ENCODE measurements around the gene ANKRD29.

Gene ANKRD29

GRCh38 chr18:23703057-23703986, 40.6 kb upstream of the ANKRD29 start:
- H3K23ac ChIP-seq (ENCODE audit: low read depth, low read length, poor library complexity): no peak overlapping the region
- no peak overlapping the region for H2AFZ ChIP-seq (ENCODE audit: low read length)
- H3K36me3 ChIP-seq (replicated peaks in 1 of 2; ENCODE audit: control insufficient read depth in 2 of 2, insufficient read depth in 2 of 2, low read length in 2 of 2): no peaks in the 10 kb centered on the region
- H2BK5ac ChIP-seq (ENCODE audit: low read length): no peak overlapping the region
- H2AK5ac ChIP-seq (ENCODE audit: low read depth, low read length): no peak overlapping the region
- no peak overlapping the region for H3K4ac ChIP-seq (ENCODE audit: low read length)
- H3K27ac ChIP-seq (replicated peaks; ENCODE audit: low read length): no peak overlapping the region
- no peak overlapping the region for H3K18ac ChIP-seq (ENCODE audit: low read length)
- H2BK120ac ChIP-seq (ENCODE audit: low read depth, low read length): no peak overlapping the region
- H3K4me1 ChIP-seq (ENCODE audit: control insufficient read depth in 2 of 2, insufficient read depth in 1 of 2, low read depth in 1 of 2, low read length in 2 of 2): no peaks in the 10 kb centered on the region
- no peak overlapping the region for H3K9ac ChIP-seq (ENCODE audit: low read depth, low read length, poor library complexity)
- H2BK15ac ChIP-seq (ENCODE audit: low read length): no peak overlapping the region
- H2BK12ac ChIP-seq (ENCODE audit: low read length): no peak overlapping the region
- no peaks in the 10 kb centered on the region for H3K79me1 ChIP-seq (ENCODE audit: low read depth, low read length)
- no peak overlapping the region for H3K14ac ChIP-seq (ENCODE audit: low read length)
- DNase-seq (ENCODE audit: low spot score): no peak
- H4K91ac ChIP-seq (ENCODE audit: low read depth, low read length, poor library complexity): no peak overlapping the region
- no CpG with 5 or more reads among the region's 6 CpGs for WGBS, 2 donors (ENCODE audit: extremely low coverage in 2 of 2, insufficient read length in 2 of 2, insufficient replicate concordance in 1 of 2)
- H3K27me3 ChIP-seq (ENCODE audit: control insufficient read depth in 3 of 3, insufficient read depth in 3 of 3, low read depth in 1 of 3, low read length in 3 of 3): peaks cover 0 to 2% (median 0%) of the 10 kb centered on the region in 3 experiments
- no peaks in the 10 kb centered on the region for H3K9me3 ChIP-seq (replicated peaks in 1 of 2; ENCODE audit: control insufficient read depth in 2 of 2, insufficient read depth in 1 of 2, low read depth in 1 of 2, low read length in 2 of 2)
- no peak overlapping the region for H3K4me3 ChIP-seq (ENCODE audit: low read length in 2 of 2)
- no peak overlapping the region for H3K4me2 ChIP-seq (ENCODE audit: insufficient read depth, low read length, poor library complexity, severe bottlenecking)
- no peak overlapping the region for H4K8ac ChIP-seq (ENCODE audit: low read depth, low read length)

DNA sequence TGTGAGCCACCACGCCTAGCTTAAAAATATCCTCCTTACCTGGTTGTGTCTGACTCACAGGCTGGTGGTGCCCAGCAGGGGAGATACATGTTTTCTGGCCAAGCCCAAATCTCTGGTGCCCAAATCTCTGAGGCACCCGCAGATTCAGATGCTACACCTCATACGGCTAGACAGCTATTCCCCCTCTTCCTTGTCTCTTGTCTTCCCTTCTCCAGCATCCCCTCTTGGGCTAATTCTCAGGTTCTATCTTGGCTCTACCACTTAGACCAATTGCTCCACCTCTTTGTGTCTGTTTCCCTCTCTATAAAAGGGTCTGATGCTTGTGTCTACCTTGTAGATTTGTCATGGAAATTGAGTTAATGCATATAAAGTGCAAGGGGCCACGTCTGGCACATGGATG, 39.9 kb upstream of the ANKRD29 start:
- Histone ChIP-seq H3K9ac (ENCODE audit: low read depth, low read length, poor library complexity) (no peak overlapping the region), H2AK5ac (ENCODE audit: low read depth, low read length) (no peak overlapping the region), H3K4me1 (ENCODE audit: control insufficient read depth in 2 of 2, insufficient read depth in 1 of 2, low read depth in 1 of 2, low read length in 2 of 2) (no peaks in the 10 kb centered on the region), H3K18ac (ENCODE audit: low read length) (no peak overlapping the region), H3K14ac (ENCODE audit: low read length) (no peak overlapping the region), H3K4me3 (ENCODE audit: low read length in 2 of 2) (no peak overlapping the region), H3K4ac (ENCODE audit: low read length) (no peak overlapping the region), H4K91ac (ENCODE audit: low read depth, low read length, poor library complexity) (no peak overlapping the region), H2BK12ac (ENCODE audit: low read length) (no peak overlapping the region), H2AFZ (ENCODE audit: low read length) (no peak overlapping the region), H2BK15ac (ENCODE audit: low read length) (no peak overlapping the region), H3K4me2 (ENCODE audit: insufficient read depth, low read length, poor library complexity, severe bottlenecking) (no peak overlapping the region), H3K27ac (replicated peaks; ENCODE audit: low read length) (no peak overlapping the region), H3K36me3 (replicated peaks in 1 of 2; ENCODE audit: control insufficient read depth in 2 of 2, insufficient read depth in 2 of 2, low read length in 2 of 2) (no peaks in the 10 kb centered on the region), H2BK120ac (ENCODE audit: low read depth, low read length) (no peak overlapping the region), H2BK5ac (ENCODE audit: low read length) (no peak overlapping the region), H4K8ac (ENCODE audit: low read depth, low read length) (no peak overlapping the region), H3K9me3 (replicated peaks in 1 of 2; ENCODE audit: control insufficient read depth in 2 of 2, insufficient read depth in 1 of 2, low read depth in 1 of 2, low read length in 2 of 2) (no peaks in the 10 kb centered on the region), H3K79me1 (ENCODE audit: low read depth, low read length) (no peaks in the 10 kb centered on the region), H3K23ac (ENCODE audit: low read depth, low read length, poor library complexity) (no peak overlapping the region), H3K27me3 (ENCODE audit: control insufficient read depth in 3 of 3, insufficient read depth in 3 of 3, low read depth in 1 of 3, low read length in 3 of 3) (peaks cover 0 to 2% (median 0%) of the 10 kb centered on the region in 3 experiments)
- WGBS, 2 donors (ENCODE audit: extremely low coverage in 2 of 2, insufficient read length in 2 of 2, insufficient replicate concordance in 1 of 2): no CpG with 5 or more reads among the region's 4 CpGs
- no peak for DNase-seq (ENCODE audit: low spot score)

GRCh38 chr18:23701544-23702064, 38.9 kb upstream of the ANKRD29 start:
- Histone ChIP-seq H2BK15ac (ENCODE audit: low read length) (no peak overlapping the region), H4K8ac (ENCODE audit: low read depth, low read length) (no peak overlapping the region), H2BK120ac (ENCODE audit: low read depth, low read length) (no peak overlapping the region), H3K4ac (ENCODE audit: low read length) (no peak overlapping the region), H2BK12ac (ENCODE audit: low read length) (no peak overlapping the region), H4K91ac (ENCODE audit: low read depth, low read length, poor library complexity) (no peak overlapping the region), H3K9ac (ENCODE audit: low read depth, low read length, poor library complexity) (no peak overlapping the region), H3K18ac (ENCODE audit: low read length) (no peak overlapping the region), H3K4me2 (ENCODE audit: insufficient read depth, low read length, poor library complexity, severe bottlenecking) (no peak overlapping the region), H3K9me3 (replicated peaks in 1 of 2; ENCODE audit: control insufficient read depth in 2 of 2, insufficient read depth in 1 of 2, low read depth in 1 of 2, low read length in 2 of 2) (no peaks in the 10 kb centered on the region), H3K14ac (ENCODE audit: low read length) (no peak overlapping the region), H3K27ac (replicated peaks; ENCODE audit: low read length) (no peak overlapping the region), H3K36me3 (replicated peaks in 1 of 2; ENCODE audit: control insufficient read depth in 2 of 2, insufficient read depth in 2 of 2, low read length in 2 of 2) (no peaks in the 10 kb centered on the region), H3K4me3 (ENCODE audit: low read length in 2 of 2) (peak overlapping the region in 1 of 2 donors; percentile 27), H3K23ac (ENCODE audit: low read depth, low read length, poor library complexity) (no peak overlapping the region), H3K27me3 (ENCODE audit: control insufficient read depth in 3 of 3, insufficient read depth in 3 of 3, low read depth in 1 of 3, low read length in 3 of 3) (peaks cover 0 to 7% (median 0%) of the 10 kb centered on the region in 3 experiments), H2BK5ac (ENCODE audit: low read length) (no peak overlapping the region), H3K79me1 (ENCODE audit: low read depth, low read length) (no peaks in the 10 kb centered on the region), H2AFZ (ENCODE audit: low read length) (no peak overlapping the region), H3K4me1 (ENCODE audit: control insufficient read depth in 2 of 2, insufficient read depth in 1 of 2, low read depth in 1 of 2, low read length in 2 of 2) (no peaks in the 10 kb centered on the region), H2AK5ac (ENCODE audit: low read depth, low read length) (no peak overlapping the region)
- DNase-seq (ENCODE audit: low spot score): no peak
- WGBS, 2 donors (ENCODE audit: extremely low coverage in 2 of 2, insufficient read length in 2 of 2, insufficient replicate concordance in 1 of 2): no CpG with 5 or more reads among the region's 8 CpGs

GRCh38 chr18:23701017-23701416, 38.3 kb upstream of the ANKRD29 start:
- Histone ChIP-seq H3K4me1 (ENCODE audit: control insufficient read depth in 2 of 2, insufficient read depth in 1 of 2, low read depth in 1 of 2, low read length in 2 of 2) (no peaks in the 10 kb centered on the region), H2BK5ac (ENCODE audit: low read length) (no peak overlapping the region), H3K27me3 (ENCODE audit: control insufficient read depth in 3 of 3, insufficient read depth in 3 of 3, low read depth in 1 of 3, low read length in 3 of 3) (peaks cover 0 to 7% (median 0%) of the 10 kb centered on the region in 3 experiments), H2BK12ac (ENCODE audit: low read length) (no peak overlapping the region), H4K91ac (ENCODE audit: low read depth, low read length, poor library complexity) (no peak overlapping the region), H3K23ac (ENCODE audit: low read depth, low read length, poor library complexity) (no peak overlapping the region), H3K9me3 (replicated peaks in 1 of 2; ENCODE audit: control insufficient read depth in 2 of 2, insufficient read depth in 1 of 2, low read depth in 1 of 2, low read length in 2 of 2) (no peaks in the 10 kb centered on the region), H2BK120ac (ENCODE audit: low read depth, low read length) (no peak overlapping the region), H3K14ac (ENCODE audit: low read length) (no peak overlapping the region), H3K4ac (ENCODE audit: low read length) (no peak overlapping the region), H3K4me2 (ENCODE audit: insufficient read depth, low read length, poor library complexity, severe bottlenecking) (no peak overlapping the region), H2BK15ac (ENCODE audit: low read length) (no peak overlapping the region), H2AFZ (ENCODE audit: low read length) (no peak overlapping the region), H3K79me1 (ENCODE audit: low read depth, low read length) (no peaks in the 10 kb centered on the region), H2AK5ac (ENCODE audit: low read depth, low read length) (no peak overlapping the region), H4K8ac (ENCODE audit: low read depth, low read length) (no peak overlapping the region), H3K4me3 (ENCODE audit: low read length in 2 of 2) (no peak overlapping the region), H3K27ac (replicated peaks; ENCODE audit: low read length) (no peak overlapping the region), H3K9ac (ENCODE audit: low read depth, low read length, poor library complexity) (no peak overlapping the region), H3K18ac (ENCODE audit: low read length) (no peak overlapping the region), H3K36me3 (replicated peaks in 1 of 2; ENCODE audit: control insufficient read depth in 2 of 2, insufficient read depth in 2 of 2, low read length in 2 of 2) (no peaks in the 10 kb centered on the region)
- DNase-seq (ENCODE audit: low spot score): no peak
- no CpG with 5 or more reads among the region's 2 CpGs for WGBS, 2 donors (ENCODE audit: extremely low coverage in 2 of 2, insufficient read length in 2 of 2, insufficient replicate concordance in 1 of 2)
